Smooth muscle cell (in vitro differentiated cells): ENCODE measurements around the gene CUTA. TPM values are rescaled to one million over a fixed set of nuclear protein-coding genes. Genes with fewer than 3 reads are reported as not detected.
A peak's percentile ranks its signal among the peaks of the same experiment; 100 is the strongest.
"Not testable (repeated sequence)": the region's sequence is repeated elsewhere in the genome, so short reads cannot be mapped to it uniquely, and the experiment has no call there.

Experiments used
- DNase-seq: peaks from one replicate; lab custom pipeline; 2025; ENCODE audit not compliant: unreplicated experiment; lab: John Stamatoyannopoulos, UW
- H2AFZ ChIP-seq: fragments of 200-600 bp; sonication (generic); 2 replicates; pipeline ENCODE4 v1.6.0; 2016; ENCODE audit warnings: antibody characterized with exemption, low read depth, mild to moderate bottlenecking
- H3F3A ChIP-seq: fragments of 200-600 bp; sonication (generic); 2 replicates; pipeline ENCODE4 v1.6.0; 2017; ENCODE audit warnings: antibody characterized with exemption, low read depth
- H3K27ac ChIP-seq: fragments of 200-600 bp; sonication (generic); 2 replicates; pipeline ENCODE4 v1.5.1; 2016; ENCODE audit warnings: low read depth, mild to moderate bottlenecking
- H3K27me3 ChIP-seq: fragments of 200-600 bp; sonication (generic); 2 replicates; pipeline ENCODE4 v1.6.1; 2016; ENCODE audit warnings: low read depth, mild to moderate bottlenecking
- H3K36me3 ChIP-seq: fragments of 200-600 bp; sonication (generic); 2 replicates; pipeline ENCODE4 v1.5.1; 2016; ENCODE audit warnings: low read depth
- H3K4me1 ChIP-seq: fragments of 200-600 bp; sonication (generic); 2 replicates; pipeline ENCODE4 v1.5.1; 2016; ENCODE audit warnings: low read depth
- H3K4me2 ChIP-seq: fragments of 200-600 bp; sonication (generic); 2 replicates; pipeline ENCODE4 v1.6.0; 2016; ENCODE audit warnings: mild to moderate bottlenecking
- H3K4me3 ChIP-seq: fragments of 200-600 bp; sonication (generic); 2 replicates; pipeline ENCODE4 v1.5.1; 2016; ENCODE audit warnings: mild to moderate bottlenecking
- H3K79me2 ChIP-seq: fragments of 200-600 bp; sonication (generic); 2 replicates; pipeline ENCODE4 v1.6.0; 2016; ENCODE audit warnings: low read depth, mild to moderate bottlenecking
- H3K9ac ChIP-seq: fragments of 200-600 bp; sonication (generic); 2 replicates; pipeline ENCODE4 v1.6.0; 2016; ENCODE audit warnings: low read depth
- H3K9me3 ChIP-seq: fragments of 200-600 bp; sonication (generic); replicated peaks from 2 replicates; pipeline ENCODE4 v1.5.1; 2016; ENCODE audit warnings: low read depth
- H4K20me1 ChIP-seq: fragments of 200-600 bp; sonication (generic); 2 replicates; pipeline ENCODE4 v1.6.0; 2016; ENCODE audit warnings: low read depth
- WGBS: methylation state at CpG from one replicate; pipeline ENCODE4 v1.1.7; 2016; ENCODE audit warnings: low lambda C conversion rate; 5-methylcytosine and 5-hydroxymethylcytosine counted together
- polyA plus RNA-seq: library from polyadenylated mRNA; unstranded; fragments of >200 nt; fragmentation: Nextera tagmentation; extraction: Ambion mirVana; gene quantifications from 2 replicates; pipeline ENCODE4 v1.2.1, GENCODE V29; 2016
- total RNA-seq: library from RNA; depleted of rRNA; stranded (reverse); fragments of >200 nt; gene quantifications from 2 replicates; pipeline ENCODE4 v1.2.3, GENCODE V29; 2014
- TF ChIP-seq, protein P1 (sequence below): fragments of 200-600 bp; sonication (generic); IDR thresholded peaks from 2 replicates; pipeline ENCODE4 v1.5.1; 2017; ENCODE audit warnings: borderline replicate concordance, mild to moderate bottlenecking, antibody characterized with exemption; ENCODE audit not compliant: insufficient read depth, poor library complexity, severe bottlenecking

Gene CUTA
- total and polyA plus RNA-seq, 2 experiments from 2014 or later, result 173 to 289 TPM

- no peak for DNase-seq
- Histone ChIP-seq H3K4me1 (no peaks in the 10 kb centered on the region), H3F3A (no peaks in the 10 kb centered on the region), H3K79me2 (no peaks in the 10 kb centered on the region), H3K9ac (no peak overlapping the region), H3K27ac (no peak overlapping the region), H3K4me2 (no peak overlapping the region), H3K36me3 (no peaks in the 10 kb centered on the region), H2AFZ (peak overlapping the region; percentile 42), H3K27me3 (no peaks in the 10 kb centered on the region), H3K9me3 (no peaks in the 10 kb centered on the region), H4K20me1 (no peaks in the 10 kb centered on the region), H3K4me3 (no peak overlapping the region)
- WGBS, result 31% methylated on average over 4 of the region's 4 CpGs
- TF ChIP-seq, protein P1, sequence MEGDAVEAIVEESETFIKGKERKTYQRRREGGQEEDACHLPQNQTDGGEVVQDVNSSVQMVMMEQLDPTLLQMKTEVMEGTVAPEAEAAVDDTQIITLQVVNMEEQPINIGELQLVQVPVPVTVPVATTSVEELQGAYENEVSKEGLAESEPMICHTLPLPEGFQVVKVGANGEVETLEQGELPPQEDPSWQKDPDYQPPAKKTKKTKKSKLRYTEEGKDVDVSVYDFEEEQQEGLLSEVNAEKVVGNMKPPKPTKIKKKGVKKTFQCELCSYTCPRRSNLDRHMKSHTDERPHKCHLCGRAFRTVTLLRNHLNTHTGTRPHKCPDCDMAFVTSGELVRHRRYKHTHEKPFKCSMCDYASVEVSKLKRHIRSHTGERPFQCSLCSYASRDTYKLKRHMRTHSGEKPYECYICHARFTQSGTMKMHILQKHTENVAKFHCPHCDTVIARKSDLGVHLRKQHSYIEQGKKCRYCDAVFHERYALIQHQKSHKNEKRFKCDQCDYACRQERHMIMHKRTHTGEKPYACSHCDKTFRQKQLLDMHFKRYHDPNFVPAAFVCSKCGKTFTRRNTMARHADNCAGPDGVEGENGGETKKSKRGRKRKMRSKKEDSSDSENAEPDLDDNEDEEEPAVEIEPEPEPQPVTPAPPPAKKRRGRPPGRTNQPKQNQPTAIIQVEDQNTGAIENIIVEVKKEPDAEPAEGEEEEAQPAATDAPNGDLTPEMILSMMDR, result peak; percentile 38
Observed at GRCh38 chr6:33384581-33385020, 33.3 kb downstream of the CUTA start.

- Histone ChIP-seq H3K4me1 (no peaks in the 10 kb centered on the region), H3F3A (no peaks in the 10 kb centered on the region), H3K27ac (no peak overlapping the region), H3K27me3 (no peaks in the 10 kb centered on the region), H4K20me1 (no peaks in the 10 kb centered on the region), H3K36me3 (no peaks in the 10 kb centered on the region), H3K9me3 (no peaks in the 10 kb centered on the region), H3K9ac (no peak overlapping the region), H2AFZ (no peak overlapping the region), H3K4me3 (no peak overlapping the region), H3K4me2 (no peak overlapping the region), H3K79me2 (no peaks in the 10 kb centered on the region)
- DNase-seq, result no peak
- TF ChIP-seq, protein P1, result no peak
- WGBS, result 82% methylated on average over 10 of the region's 10 CpGs
Observed at GRCh38 chr6:33383427-33384185, 34.3 kb downstream of the CUTA start.

DNA sequence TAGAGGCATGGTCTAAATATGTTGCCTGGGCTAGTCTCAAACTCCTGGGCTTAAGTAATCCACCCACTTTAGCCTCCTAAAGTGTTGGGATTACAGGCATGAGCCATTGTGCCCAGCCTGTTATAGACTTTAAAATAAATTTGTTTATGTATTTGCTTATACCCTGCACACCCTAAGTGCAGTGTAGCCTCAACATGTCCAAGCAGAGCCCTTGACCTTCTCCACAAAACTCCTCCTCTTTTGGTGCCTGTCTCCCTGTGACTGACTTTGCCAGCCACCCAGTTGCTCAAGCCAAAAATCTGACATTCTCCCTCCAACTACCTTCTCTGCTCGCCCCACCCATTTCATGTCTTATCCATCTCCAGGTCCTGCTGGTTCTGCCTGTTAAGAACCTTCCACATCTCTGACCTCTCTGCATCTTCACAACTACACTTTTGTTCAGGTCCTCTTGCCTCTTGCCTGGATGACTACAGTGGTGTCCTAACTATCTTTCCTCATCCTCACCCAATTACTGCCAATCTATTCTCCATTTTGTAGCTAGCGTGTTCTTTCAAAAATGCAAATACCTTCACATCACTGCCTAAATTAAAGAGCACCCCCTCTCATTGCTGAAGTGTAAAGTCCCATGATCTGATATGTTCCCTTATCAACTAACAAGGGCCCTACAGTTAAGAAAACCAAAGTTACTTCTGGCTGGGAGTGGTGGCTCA lies 37.5 kb downstream of the CUTA start:
- WGBS, result 91% methylated on average over 2 of the region's 2 CpGs
- no peaks in the 10 kb centered on the region for H3K27me3 ChIP-seq
- no peak for DNase-seq
- TF ChIP-seq, protein P1, result no peak
- no peaks in the 10 kb centered on the region for H3K36me3 ChIP-seq
- H2AFZ ChIP-seq, result no peak overlapping the region
- no peak overlapping the region for H3K9ac ChIP-seq
- no peaks in the 10 kb centered on the region for H3K79me2 ChIP-seq
- no peaks in the 10 kb centered on the region for H3K4me1 ChIP-seq
- H3K9me3 ChIP-seq, result no peaks in the 10 kb centered on the region
- H3F3A ChIP-seq, result no peaks in the 10 kb centered on the region
- no peak overlapping the region for H3K27ac ChIP-seq
- H3K4me3 ChIP-seq, result no peak overlapping the region
- no peak overlapping the region for H3K4me2 ChIP-seq
- no peaks in the 10 kb centered on the region for H4K20me1 ChIP-seq

DNA sequence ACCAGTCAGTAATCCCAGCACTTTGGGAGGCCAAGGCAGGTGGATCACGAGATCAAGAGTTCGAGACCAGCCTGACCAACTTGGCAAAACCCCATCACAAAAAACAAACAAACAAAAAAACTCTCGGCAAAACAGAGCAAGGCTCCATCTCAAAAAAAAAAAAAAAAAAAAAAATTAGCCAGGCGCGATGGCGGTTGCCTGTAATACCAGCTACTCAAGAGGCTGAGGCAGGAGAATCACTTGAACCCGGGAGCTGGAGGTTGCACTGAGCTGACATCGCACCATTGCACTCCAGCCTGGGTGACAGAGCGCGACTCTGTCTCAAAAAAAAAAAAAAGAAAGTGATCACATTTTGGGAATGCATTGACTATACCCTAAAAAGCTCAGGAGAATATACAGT lies 38.7 kb downstream of the CUTA start:
- H3K4me3 ChIP-seq, H3K9me3 ChIP-seq: not testable (repeated sequence)
- 97% methylated on average over 10 of the region's 10 CpGs for WGBS

More for the DNA sequence above, 38.7 kb downstream of the CUTA start:
- H3F3A ChIP-seq, H3K27me3 ChIP-seq, H3K4me2 ChIP-seq, H3K79me2 ChIP-seq, H2AFZ ChIP-seq, DNase-seq, H3K27ac ChIP-seq, H3K4me1 ChIP-seq, H4K20me1 ChIP-seq, H3K9ac ChIP-seq, H3K36me3 ChIP-seq: not testable (repeated sequence)
